Measurements from ENCODE around the gene OXCT1.

DNA sequence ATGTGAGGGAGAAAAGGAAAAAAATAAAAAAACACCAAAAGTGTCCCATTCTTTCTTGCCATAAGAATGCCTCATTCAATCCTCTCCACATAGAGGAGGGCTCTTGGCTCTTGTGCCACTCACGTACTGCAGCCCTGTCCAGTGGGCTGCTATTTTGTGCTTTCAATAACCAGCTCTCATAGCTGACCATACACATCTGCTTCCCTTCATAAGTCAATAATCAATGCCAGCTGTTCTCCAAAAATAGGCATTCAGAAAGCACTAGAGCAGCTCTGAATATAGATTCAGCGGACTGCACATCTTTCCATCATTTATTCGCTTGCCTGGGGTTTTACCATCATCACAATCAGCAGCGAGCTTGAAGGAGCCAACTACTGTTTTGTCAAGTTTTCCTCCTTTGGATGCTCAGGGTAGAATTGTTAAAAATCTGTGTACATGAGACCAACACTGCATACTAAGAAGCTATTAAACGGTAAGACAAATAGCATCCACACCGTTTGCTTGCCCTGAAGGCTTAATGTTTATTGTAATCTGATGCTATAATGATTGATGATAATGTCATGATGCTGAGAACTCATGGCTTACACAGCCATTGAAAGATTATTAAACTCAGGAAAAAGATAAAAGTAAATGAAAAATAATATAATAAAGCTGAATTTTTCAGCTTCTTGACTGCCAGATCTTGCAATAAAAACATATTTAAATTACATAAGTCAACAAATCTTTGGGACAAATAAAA is 80.0 kb downstream of the OXCT1 start:
- TF ChIP-seq, protein P1, sequence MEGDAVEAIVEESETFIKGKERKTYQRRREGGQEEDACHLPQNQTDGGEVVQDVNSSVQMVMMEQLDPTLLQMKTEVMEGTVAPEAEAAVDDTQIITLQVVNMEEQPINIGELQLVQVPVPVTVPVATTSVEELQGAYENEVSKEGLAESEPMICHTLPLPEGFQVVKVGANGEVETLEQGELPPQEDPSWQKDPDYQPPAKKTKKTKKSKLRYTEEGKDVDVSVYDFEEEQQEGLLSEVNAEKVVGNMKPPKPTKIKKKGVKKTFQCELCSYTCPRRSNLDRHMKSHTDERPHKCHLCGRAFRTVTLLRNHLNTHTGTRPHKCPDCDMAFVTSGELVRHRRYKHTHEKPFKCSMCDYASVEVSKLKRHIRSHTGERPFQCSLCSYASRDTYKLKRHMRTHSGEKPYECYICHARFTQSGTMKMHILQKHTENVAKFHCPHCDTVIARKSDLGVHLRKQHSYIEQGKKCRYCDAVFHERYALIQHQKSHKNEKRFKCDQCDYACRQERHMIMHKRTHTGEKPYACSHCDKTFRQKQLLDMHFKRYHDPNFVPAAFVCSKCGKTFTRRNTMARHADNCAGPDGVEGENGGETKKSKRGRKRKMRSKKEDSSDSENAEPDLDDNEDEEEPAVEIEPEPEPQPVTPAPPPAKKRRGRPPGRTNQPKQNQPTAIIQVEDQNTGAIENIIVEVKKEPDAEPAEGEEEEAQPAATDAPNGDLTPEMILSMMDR (IDR thresholded peaks at IDR 0.05): no peak
- no peak for TF ChIP-seq POLR2A (IDR thresholded peaks at IDR 0.05)
